Esophagus squamous epithelium (tissue), 5 donors: ENCODE data around the gene MPZL1. TPM values are rescaled to one million over a fixed set of nuclear protein-coding genes. Genes with fewer than 3 reads are reported as not detected.

Source experiments
- DNase-seq: peaks from one replicate; lab custom pipeline; 2025; lab: John Stamatoyannopoulos, UW
- H3K27ac ChIP-seq, 4 donors: fragments of 200-600 bp; sonication (generic); one replicate each; pipeline ENCODE4 v1.5.1; 2016 to 2019; ENCODE audit warnings: mild to moderate bottlenecking in 1 of 4
- H3K27me3 ChIP-seq, 4 donors: fragments of 200-600 bp; sonication (generic); 1 replicate in 3 of 4; 2 replicates in 1 of 4; pipeline versions ENCODE4 v1.5.1 to v1.6.0; 2017 to 2021; ENCODE audit warnings: antibody characterized with exemption in 1 of 4
- H3K36me3 ChIP-seq, 3 donors: fragments of 200-600 bp; sonication (generic); one replicate each; pipeline ENCODE4 v1.5.1; 2016 to 2019
- H3K4me1 ChIP-seq, 3 donors: fragments of 200-600 bp; sonication (generic); one replicate each; pipeline ENCODE4 v1.5.1; 2017 to 2019
- H3K4me3 ChIP-seq, 4 donors: fragments of 200-600 bp; sonication (generic); 1 replicate in 3 of 4; 2 replicates in 1 of 4; pipeline ENCODE4 v1.5.1; 2016 to 2019; ENCODE audit warnings: mild to moderate bottlenecking in 2 of 4, moderate library complexity in 1 of 4
- H3K9me3 ChIP-seq, 3 donors: fragments of 200-600 bp; sonication (generic); one replicate each; pipeline ENCODE4 v1.5.1; 2016 to 2019
- CTCF ChIP-seq, 6 experiments: fragments of 450-650 bp in 4 of 6; fragments of 200-600 bp in 2 of 6; sonication (generic) in 2 of 6; IDR thresholded peaks; one replicate each; pipeline ENCODE4 v1.5.1; 2016 to 2019; ENCODE audit warnings: antibody characterized with exemption in 6 of 6, mild to moderate bottlenecking in 4 of 6, moderate library complexity in 4 of 6
- POLR2A ChIP-seq, 4 donors: fragments of 450-650 bp; IDR thresholded peaks; one replicate each; pipeline ENCODE4 v1.6.1; 2017; ENCODE audit warnings: antibody characterized with exemption in 4 of 4, mild to moderate bottlenecking in 4 of 4, moderate library complexity in 3 of 4
- WGBS, 2 donors: methylation state at CpG; one replicate each; pipeline ENCODE4 v1.1.5; 2018; 5-methylcytosine and 5-hydroxymethylcytosine counted together
- intact Hi-C: fragments of 100-400 bp; cut with DNase I; formaldehyde crosslinking; loops from one replicate; pipeline ENCODE4 v1.15.0; 2022
- total RNA-seq, 4 donors: library from RNA; depleted of rRNA; stranded (reverse); fragments of >200 nt; gene quantifications; one replicate each; pipeline ENCODE4 v1.1.0, GENCODE V29; 2016
- donor health status: DM: yes; HTN: yes; CAD: no.

MPZL1 gene
- total RNA-seq, 4 donors from 2014 or later: 36.6 to 80.5 (median 74.3) TPM

- H3K9me3 ChIP-seq: no peaks in the 10 kb centered on the region
- no peak overlapping the region for H3K27ac ChIP-seq
- H3K36me3 ChIP-seq: peaks cover 0 to 98% (median 0%) of the 10 kb centered on the region in 3 donors
- H3K27me3 ChIP-seq: no peaks in the 10 kb centered on the region
- intact Hi-C loops: no loop called here
- no peak overlapping the region for H3K4me3 ChIP-seq
- no peak for DNase-seq
- H3K4me1 ChIP-seq: peaks cover 5 to 57% (median 15%) of the 10 kb centered on the region in 3 donors
- WGBS, 2 donors: 68 to 86% methylated on average over 4 of the region's 4 CpGs
- TF ChIP-seq POLR2A (IDR thresholded peaks at IDR 0.05): no peak
- no peak for TF ChIP-seq CTCF (IDR thresholded peaks at IDR 0.05)
Observed at GRCh38 chr1:167772436-167772835, 50.7 kb downstream of the MPZL1 start.

- Histone ChIP-seq H3K9me3 (no peaks in the 10 kb centered on the region), H3K4me3 (no peak overlapping the region), H3K27me3 (no peaks in the 10 kb centered on the region), H3K36me3 (peaks cover 0 to 96% (median 0%) of the 10 kb centered on the region in 3 donors), H3K4me1 (peaks cover 5 to 57% (median 15%) of the 10 kb centered on the region in 3 donors), H3K27ac (no peak overlapping the region)
- TF ChIP-seq CTCF (IDR thresholded peaks at IDR 0.05): no peak
- no peak for TF ChIP-seq POLR2A (IDR thresholded peaks at IDR 0.05)
- DNase-seq: no peak
- 70 to 85% methylated on average over 2 of the region's 2 CpGs for WGBS, 2 donors
- intact Hi-C loops: no loop called here
Observed at GRCh38 chr1:167773516-167773915, 51.7 kb downstream of the MPZL1 start.

GRCh38 chr1:167774710-167775109, 52.9 kb downstream of the MPZL1 start:
- H3K9me3 ChIP-seq: no peaks in the 10 kb centered on the region
- no peak overlapping the region for H3K27ac ChIP-seq
- no peak for TF ChIP-seq POLR2A (IDR thresholded peaks at IDR 0.05)
- peaks cover 0 to 92% (median 0%) of the 10 kb centered on the region in 3 donors for H3K36me3 ChIP-seq
- no peaks in the 10 kb centered on the region for H3K27me3 ChIP-seq
- intact Hi-C loops: no loop called here
- no peak overlapping the region for H3K4me3 ChIP-seq
- DNase-seq: no peak
- peaks cover 5 to 57% (median 15%) of the 10 kb centered on the region in 3 donors for H3K4me1 ChIP-seq

GRCh38 chr1:167775178-167775577, 53.4 kb downstream of the MPZL1 start:
- Histone ChIP-seq H3K27me3 (no peaks in the 10 kb centered on the region), H3K27ac (peak overlapping the region in 2 of 4 donors; percentile 51 to 59), H3K36me3 (peaks cover 0 to 91% (median 0%) of the 10 kb centered on the region in 3 donors), H3K4me1 (peaks cover 5 to 57% (median 15%) of the 10 kb centered on the region in 3 donors), H3K4me3 (no peak overlapping the region), H3K9me3 (no peaks in the 10 kb centered on the region)
- TF ChIP-seq CTCF (IDR thresholded peaks at IDR 0.05) (no peak), POLR2A (IDR thresholded peaks at IDR 0.05) (no peak)
- intact Hi-C loops: no loop called here
- no peak for DNase-seq
- WGBS, 2 donors: 33 to 37% methylated on average over 2 of the region's 2 CpGs

GRCh38 chr1:167776151-167776550, 54.4 kb downstream of the MPZL1 start:
- TF ChIP-seq CTCF (IDR thresholded peaks at IDR 0.05) (no peak), POLR2A (IDR thresholded peaks at IDR 0.05) (no peak)
- H3K27me3 ChIP-seq: no peaks in the 10 kb centered on the region
- DNase-seq: no peak
- peaks cover 5 to 57% (median 15%) of the 10 kb centered on the region in 3 donors for H3K4me1 ChIP-seq
- peak overlapping the region in 3 of 4 donors; percentile 3 to 59 (median 51) for H3K27ac ChIP-seq
- no peak overlapping the region for H3K4me3 ChIP-seq
- H3K36me3 ChIP-seq: peaks cover 0 to 89% (median 0%) of the 10 kb centered on the region in 3 donors
- no peaks in the 10 kb centered on the region for H3K9me3 ChIP-seq
- 67 to 75% methylated on average over 1 of the region's 1 CpG for WGBS, 2 donors
- intact Hi-C loops: no loop called here
